Measurements from ENCODE around the gene DNASE1L2.
"Not testable (repeated sequence)": the region's sequence is repeated elsewhere in the genome, so short reads cannot be mapped to it uniquely, and the experiment has no call there.

Gene DNASE1L2

DNA sequence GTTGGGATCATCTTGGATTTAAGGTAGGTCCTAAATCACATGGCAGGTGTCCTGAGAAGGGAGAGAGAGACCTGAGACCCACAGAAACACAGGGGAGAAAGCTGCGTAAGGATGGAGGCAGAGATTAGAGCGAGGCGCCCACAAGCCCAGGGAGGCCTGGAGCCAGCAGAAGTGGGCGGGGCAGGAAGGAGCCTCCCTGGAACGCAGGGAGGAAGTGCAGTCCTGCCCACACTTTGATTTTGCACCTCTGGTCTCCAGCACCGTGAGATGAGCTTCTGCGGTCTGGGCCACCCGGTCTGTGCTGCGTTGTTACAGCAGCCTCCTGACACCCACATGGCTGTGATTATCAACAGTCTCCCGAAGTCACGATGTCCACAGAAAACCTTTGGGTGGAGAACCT, 6.4 kb downstream of the DNASE1L2 start:
- no peak for DNase-seq

DNA sequence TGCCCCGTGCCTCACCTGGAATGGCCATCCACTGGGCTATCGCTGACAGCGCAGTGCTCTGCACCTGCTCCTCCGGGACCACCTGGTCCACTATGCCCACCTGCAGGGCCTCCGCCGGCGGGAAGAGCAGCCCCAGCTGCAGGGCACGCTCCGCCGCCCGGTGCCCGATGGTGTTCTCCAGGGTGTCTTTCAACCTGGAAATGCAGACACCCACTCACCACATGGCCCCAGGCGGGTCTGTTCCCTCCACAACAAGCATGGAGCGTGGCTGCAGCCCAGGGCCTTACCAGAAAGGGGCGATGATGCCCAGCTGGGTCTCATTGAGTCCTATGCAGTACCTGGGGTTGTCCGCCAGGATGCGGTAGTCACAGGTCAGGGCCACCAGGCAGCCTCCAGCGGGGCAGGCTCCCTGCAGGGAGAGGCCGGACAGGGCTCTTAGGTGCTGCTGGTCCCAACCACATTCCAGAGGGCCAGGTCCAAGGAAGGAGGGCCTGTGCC, 6.8 kb downstream of the DNASE1L2 start:
- DNase-seq: no peak

DNA sequence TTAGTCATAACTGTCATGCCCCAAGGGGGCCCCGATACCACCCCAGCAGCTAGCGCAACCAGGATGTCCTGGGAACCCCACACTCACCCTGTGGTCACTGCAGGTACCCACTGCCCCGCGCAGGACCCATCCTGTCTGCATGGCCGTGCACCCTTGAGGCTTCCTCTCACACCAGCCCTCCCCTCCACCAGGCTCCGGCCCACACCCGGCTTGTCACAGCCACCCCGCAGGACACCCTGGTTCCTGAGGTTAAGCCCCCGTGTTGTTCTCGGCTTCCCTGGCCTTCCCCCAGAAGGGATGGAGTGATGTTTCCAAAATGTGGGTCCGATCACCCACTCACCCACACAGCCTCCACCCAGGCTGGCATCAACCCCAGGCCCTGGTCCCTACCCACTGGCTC, 7.5 kb downstream of the DNASE1L2 start:
- no peak for DNase-seq

DNA sequence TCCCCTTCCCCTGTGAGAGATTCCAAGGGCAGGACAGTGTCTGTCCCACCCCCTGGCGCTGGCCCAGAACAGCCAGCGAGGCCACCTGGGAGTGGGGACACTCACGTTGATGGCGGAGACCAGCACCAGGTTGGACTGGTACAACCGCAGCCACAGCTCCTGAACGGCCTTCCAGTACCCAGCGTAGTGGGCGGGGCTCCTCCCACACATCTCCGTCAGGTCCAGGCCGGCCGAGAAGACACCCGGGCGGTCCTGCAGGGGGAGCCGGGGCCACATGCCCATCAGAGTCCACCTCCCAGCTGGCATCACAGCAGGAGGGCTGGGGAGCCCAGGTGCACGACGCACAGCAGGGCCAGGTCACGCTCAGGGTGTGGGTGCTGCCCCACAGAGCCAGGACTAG, 8.1 kb downstream of the DNASE1L2 start:
- DNase-seq: no peak

DNA sequence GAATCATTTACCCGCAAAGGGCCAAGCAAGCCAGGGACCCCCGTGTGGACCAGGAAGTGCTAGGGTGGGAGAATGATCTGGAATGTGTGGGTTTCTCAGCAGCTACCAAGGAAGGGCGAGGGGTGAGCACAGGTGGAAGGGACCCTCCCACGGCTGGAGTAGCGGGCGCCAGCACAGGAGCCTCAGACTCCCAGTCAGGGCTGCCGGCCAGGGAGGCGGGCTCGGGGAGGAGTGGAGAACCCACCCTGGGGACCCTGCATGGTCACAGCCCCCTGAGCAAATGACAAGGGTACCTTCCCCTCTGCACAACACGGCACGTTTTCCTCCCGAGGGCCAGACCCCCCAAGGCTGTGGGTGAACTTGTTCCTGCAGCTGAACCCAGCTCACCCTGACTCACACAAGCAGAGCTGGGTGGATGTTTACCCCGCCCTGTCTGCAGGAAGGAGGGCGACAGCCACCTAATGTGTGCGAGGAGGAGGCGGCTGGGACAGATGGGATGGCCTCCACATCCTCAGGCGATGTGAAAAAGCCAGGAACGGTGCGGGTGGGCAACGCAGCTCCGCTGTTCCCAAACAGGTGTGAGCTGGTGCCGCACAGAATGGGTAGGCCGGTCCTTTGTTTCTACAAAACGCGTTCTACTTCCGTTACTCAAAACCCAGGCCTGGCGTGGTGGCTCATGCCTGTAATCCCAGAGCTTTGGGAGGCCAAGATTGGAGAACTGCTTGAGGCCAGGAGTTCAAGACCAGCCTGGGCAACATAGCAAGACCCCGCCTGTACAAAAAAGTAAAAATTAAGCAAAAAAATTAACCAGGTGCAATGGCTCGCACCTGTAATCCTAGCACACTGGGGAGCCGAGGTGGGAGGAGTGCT, 8.9 kb downstream of the DNASE1L2 start:
- no peak for DNase-seq

DNA sequence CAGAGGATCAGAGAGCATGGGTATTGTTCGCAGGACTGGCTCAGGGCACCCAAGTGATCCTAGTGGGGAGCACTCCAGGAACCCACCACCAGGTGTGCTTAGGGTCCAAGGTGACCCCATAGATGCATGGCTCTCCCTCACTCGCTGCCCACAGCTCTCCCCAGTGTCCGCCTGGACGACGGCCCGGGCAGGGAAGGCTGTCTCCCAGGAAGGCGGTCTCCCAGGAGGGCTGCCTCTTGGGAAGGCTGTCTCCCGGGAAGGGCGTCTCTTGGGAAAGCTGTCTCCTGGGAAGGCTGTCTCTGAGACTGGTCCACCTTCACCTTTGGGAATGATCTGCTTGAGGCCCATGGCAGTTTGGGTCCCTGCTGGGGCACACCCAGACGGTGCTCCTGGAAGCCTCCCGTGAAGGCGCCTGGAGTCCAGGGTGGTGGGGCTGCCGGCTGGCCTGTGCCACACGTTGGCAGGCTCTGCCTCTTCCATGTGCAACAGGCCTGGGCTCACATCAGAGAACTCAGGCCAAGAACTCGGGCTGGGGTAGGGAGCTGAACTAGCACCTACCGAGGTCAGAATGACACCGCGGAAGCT, 10.1 kb downstream of the DNASE1L2 start:
- DNase-seq: no peak

DNA sequence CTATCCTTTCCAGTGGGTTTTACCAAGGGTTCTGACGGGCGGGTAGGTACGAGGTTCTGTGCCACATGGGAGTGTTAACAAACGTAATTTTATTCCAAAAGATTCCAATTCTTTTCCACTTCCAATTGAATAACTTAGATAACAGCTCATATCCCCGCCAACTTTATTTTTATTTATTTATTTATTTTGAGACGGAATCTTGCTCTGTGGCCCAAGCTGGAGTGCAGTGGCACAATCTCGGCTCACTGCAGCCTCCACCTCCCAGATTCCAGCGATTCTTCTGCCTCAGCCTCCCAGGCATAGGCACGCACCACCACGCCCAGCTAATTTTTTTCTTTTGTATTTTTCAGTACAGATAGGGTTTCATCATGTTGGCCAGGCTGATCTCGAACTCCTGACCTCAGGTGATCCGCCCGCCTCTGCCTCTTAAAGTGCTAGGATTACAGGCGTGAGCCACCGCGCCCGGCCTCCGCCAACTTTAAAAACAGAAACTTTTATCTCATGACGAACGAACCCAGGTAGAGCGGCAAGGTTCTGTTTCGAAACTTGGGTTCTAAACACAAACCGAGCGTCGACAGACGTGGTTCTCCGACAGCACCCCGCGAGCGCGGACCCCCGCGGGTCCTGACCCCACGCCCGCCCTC, 14.5 kb downstream of the DNASE1L2 start:
- no peak for DNase-seq

DNA sequence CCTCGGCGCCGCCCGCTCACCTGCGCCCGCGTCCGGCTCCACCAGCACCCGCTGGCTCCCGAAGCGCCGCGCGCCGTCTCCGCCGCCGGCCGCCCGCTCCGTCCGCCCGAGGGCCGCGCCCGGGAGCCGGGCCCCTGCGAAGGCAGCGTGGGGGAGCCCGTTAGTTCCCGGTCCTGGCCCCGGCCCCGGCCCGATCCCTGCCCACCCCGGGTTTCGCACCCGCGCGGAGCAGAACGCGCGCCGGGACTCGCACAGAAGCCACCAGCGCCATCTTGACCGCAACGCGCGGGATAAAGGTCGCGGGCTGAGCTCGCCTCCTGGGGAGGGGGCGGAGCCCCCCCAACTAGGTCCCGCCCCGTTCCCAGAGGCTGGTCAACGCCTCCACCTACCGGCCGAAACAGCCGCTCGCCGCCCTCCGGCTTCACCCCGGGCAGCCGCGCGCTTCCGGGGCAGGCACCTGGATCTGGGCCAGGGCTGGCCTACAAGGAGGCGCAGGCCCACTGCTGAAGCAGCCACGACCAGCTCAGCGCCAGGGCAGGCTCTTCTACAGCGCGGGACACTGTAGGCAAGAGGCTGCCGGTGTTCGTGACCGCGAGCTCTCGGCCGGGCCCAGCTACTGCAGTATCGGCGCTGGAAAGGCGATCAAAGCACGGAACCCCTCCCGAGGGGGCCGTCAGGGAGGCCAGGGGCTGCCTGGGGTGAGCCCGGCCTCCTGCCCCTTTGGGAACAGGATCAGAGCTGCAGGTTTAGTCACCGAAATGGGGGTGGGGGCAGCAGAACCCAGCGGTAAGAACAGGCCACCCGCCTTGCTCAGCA, 15.3 kb downstream of the DNASE1L2 start, which contains the start of gene ECI1:
TSS of gene ECI1 (minus strand) at position 292 of the 816 bp plus-strand sequence. CDS start at position 271, 21 bp downstream.
- peak; percentile 63 to 74 for DNase-seq

DNA sequence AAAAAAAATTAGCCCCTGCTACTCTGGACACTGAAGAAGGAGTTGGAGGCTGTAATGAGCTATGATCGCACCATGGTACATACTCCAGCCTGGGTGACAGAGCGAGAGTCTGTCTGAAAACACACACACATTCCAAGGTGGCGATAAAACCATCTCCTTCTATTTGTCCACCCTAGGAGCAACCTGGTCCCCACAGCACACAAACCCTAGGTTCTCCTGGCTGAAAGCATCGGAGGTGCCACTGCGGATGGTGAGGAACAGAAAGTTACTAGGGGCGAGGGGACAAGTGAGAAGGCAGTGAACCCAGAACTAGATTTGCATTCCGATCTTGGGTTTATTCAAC, 16.5 kb downstream of the DNASE1L2 start:
- no peak for DNase-seq

DNA sequence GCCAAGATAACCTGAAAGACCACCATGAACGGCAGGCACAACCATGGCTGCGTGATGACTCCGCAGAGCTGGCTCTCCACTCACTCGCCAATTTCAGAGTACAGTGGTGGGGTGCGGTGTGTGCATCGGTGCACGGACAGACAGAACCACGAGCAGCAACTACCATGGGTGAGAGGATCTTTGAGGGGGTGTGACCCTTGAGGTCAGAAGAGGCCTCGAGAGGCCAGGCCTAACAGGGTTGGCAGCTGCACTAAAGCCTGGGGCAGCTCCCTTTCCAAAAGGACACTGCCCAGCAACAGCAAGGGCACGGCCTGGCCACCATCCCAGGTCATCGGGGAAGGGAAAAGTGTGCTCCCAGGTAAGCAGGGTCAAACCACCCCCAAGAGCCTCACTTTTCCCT, 17.0 kb downstream of the DNASE1L2 start:
- no peak for DNase-seq

DNA sequence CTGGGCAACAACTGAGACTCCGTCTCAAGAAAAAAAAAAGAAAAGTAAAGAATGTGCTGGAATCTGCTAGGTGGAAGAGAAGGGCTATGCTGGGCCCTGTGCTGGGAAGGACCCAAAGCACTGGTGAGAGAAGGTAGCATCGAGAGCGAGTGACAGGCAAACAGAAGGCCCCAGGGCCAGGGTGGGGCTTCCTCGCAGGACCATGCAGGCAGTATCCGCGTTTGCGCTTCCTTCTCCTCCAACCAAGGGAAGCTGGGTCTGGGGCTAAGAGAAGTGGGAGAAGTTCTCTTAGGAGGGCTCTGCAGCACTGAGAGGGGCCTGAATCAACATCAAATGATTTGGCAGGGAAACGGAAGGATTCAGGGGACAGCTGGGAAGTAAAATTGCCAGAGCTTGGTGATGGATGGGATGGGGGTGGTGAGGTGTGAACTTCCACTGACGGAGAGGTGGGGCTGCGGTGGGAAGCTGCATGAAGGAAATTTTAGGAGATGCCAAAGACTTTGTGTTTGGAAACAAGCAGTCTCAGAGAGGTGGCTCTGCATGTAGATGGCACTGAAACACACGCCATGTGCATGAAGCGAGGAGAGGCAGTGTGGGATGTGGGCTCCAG, 20.4 kb downstream of the DNASE1L2 start:
- no peak for DNase-seq

DNA sequence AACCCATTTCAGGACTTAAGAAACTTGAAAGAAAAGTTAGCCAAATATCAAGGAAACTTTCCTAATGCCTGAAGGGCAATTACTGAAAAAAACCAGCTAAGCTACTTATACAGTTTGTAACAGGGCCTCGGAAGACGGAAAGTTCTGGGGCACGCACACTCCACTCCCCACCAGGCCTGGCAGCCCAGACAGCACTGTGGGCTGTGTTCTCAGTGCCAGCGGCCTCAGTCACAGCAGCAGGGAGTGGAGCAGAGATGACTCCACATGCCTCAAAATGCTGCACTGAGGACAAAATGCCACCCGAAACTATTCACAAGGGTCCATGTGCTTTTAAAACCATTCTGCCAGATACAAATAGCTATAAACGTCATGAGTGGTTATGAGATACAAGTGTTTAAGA, 21.5 kb downstream of the DNASE1L2 start:
- DNase-seq: no peak

DNA sequence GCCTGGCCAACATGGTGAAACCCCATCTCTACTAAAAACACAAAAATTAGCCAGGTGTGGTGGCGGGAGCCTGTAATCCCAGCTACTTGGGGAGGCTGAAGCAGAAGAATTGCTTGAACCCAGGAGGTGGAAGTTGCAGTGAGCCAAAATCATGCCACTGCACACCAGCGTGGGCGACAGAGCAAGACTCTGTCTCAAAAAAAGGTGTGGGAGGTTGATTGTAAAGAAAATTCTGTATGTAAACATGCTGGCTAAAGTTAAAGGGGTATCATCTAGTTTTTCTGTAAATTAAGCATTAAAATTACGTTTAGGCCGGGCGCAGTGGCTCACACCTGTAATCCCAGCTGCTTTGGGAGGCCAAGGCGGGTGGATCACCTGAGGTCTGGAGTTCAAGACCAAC, 22.3 kb downstream of the DNASE1L2 start:
- DNase-seq: not testable (repeated sequence)

DNA sequence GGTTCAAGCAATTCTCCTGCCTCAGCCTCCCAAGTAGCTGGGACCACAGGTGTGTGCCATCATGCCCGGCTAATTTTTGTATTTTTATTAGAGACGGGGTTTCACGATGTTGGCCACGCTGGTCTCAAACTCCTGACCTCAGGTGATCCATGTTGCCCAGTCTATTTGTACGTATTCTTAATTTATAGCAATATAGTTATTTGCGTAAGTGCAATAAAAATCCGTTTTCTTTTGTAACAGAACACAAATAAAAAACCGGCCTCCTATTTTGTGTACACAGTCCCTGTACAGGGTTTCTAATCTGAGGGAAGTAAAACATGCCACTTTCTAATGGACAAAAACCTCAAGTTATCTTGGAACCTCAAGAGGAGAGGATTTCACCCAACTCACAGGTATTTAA, 24.0 kb downstream of the DNASE1L2 start:
- DNase-seq: no peak

DNA sequence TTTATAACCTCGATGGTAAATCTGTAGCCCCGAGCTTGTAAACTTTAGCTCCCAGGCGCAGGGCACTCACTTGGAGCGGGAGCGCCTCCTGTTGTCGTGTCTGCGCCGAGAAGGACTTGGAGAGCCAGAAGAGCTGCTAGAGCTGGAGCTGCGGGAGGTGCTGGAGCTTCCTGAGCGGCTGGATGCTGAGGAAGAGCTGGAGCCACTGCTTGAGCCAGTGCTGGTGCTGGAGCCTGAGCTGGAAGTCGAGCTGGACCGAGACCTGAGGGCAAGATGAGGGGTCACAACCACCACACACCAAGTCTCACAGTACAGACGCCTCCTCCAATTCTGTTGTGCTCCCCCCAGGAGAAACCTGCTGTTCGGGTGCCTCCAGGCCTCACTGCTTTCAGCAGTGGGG, 26.8 kb downstream of the DNASE1L2 start:
- DNase-seq: not testable (repeated sequence)

DNA sequence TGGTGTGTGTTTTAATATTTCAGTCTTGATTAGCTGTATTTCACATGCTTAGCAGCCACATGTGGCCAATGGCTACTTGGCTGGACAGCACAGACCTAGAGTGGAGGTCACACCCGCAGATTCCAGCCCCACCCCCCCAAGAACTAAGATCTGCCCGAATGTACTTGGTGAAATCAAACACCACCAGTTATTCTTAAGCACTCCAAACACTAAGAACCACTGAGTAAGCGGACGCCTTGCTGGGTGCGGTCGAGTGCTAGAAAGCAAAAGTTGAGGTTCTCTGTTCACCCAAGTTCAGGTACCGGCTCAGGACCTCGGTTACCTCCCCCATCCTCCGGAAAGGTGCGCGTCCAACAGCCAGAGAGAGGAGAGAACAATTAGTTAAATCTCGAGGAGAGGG, 30.6 kb downstream of the DNASE1L2 start:
- DNase-seq: not testable (repeated sequence)

DNA sequence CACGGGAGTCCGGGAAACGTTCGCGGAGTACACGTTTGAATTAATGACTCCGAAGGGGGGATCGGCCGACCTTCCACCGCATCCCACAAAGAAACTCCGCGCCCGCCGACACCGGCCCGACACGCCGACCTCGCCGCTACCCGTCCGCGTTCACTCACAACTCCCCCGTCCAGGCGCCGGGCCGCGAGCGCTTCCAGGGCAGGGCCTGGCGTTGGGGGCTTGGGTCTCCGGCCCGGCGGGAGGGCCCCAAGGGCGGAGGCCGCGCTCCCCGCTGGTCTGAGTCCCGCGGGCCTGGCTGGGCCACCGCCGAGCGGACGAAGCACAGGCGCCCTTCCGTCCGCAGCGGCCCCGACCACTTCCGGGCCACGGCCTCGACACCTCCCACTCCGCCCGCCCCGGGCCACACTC, 31.3 kb downstream of the DNASE1L2 start:
- DNase-seq: not testable (repeated sequence)

DNA sequence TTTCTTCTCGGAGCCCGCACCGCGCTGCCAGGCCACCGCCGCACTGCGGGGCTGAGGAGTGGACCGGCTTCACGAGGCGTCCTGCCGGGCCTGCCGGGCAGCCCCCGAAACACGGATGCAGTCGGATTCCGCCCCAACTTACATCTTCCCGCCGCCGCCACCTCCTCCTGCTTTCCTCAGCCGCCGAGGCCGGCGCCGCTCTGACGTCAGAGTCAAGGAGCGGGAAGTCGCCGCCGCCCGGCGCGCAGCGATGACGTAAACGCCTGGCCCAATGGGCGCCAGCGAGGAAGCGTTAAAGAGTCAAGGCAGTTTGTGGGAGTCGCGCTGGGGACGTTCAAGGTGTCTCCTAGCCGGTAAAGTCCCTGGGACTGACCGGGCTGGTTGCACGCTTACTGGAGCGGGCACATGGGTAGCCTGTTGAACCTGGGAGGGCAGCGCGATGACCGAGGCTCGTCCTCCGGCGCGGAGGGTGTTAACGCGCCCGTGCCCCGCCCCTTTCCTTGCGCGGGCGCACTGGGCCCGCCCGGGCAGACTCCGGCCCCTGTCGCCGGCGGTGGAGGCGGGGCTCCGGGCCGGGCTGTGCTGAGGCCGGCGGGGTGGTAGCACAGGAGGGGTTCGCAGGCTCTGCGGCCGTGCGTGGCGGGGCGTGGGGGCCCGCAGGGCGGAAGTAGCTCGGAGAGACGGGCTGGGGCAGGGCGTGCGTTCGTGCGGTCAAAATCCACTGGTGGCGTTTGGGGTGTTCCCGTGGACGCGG, 31.8 kb downstream of the DNASE1L2 start, which contains the start of gene RNPS1:
TSS of gene RNPS1 (minus strand) at position 214 of the 754 bp plus-strand sequence. CDS start 3,483 bp downstream, outside the sequence.
- peak in 1 of 2 experiments; percentile 64 for DNase-seq

DNA sequence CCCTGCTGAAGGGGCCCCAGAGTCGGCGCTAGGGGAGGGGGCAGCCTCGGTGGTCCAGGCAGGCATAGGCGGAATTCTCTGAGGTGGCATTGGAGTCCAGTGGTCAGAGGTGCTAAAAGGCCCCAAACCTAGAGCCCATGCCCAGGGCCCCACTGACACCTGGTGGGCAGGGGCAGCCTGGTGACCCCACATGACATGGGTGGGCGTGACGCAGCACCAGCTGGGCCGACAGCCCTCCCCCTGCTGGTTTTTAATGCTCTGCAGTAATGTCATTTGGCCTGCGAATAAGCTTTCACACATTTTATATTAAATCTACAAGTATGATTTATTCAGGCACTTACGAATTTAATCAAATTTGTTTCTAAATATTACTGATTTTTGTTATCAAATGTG, 33.8 kb downstream of the DNASE1L2 start:
- no peak for DNase-seq

DNA sequence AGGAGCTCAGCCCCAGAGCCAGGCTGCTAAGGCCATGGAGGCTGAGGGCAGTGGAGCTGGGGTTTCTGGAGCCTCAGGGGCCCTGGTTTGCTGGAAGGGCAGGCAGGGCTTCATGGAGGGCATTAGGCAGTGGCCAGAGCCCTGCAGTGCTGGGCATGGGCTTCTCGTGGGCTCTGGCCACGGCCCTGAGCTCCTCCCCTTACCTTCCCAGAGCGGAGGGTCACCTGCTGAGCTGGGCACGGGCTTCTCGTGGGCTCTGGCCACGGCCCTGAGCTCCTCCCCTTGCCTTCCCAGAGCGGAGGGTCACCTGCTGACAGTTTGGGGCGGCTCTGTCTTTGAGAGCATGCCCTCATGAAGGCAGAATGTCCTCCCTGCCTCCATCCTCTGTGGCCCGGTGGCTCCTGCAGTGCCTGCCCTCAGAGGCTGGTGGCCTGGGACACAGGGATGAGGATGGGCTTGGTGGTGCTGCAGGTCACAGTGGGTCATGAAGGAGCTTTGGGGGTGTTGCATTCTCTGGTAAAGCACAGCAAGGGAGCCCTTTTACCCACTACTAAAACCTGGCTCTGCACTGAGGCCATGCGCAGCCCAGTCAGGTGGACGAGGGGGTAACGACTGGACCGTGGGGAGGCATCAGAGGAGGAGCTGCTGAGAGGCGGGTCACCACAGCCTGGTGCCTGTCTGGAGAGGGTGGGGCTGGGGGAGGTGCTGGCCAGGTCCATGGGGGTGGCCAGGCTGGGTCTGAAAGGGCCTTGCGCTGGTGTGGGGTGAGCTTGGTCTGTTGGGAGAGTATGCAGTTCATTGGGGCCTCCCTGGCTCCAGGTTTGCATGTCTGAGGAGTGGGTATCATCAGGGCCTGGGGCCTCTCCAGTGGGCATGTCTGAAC, 34.6 kb downstream of the DNASE1L2 start:
- DNase-seq: no peak

All from cerebellar nuclear complex (tissue), 1 donor.